Upper lobe of left lung (tissue), 6 donors: ENCODE data around the gene CTBP2. TPM values are rescaled to one million over a fixed set of nuclear protein-coding genes. Genes with fewer than 3 reads are reported as not detected.
A peak's percentile ranks its signal among the peaks of the same experiment; 100 is the strongest.

ENCODE experiments used
- ATAC-seq, 2 donors: fragments of 200-7000 bp; cut with Tn5 transposase; one replicate each; pipeline ENCODE4 v1.9.1; 2022; ENCODE audit warnings: mild to moderate bottlenecking in 2 of 2, moderate library complexity in 2 of 2; ENCODE audit not compliant: low FRiP score in 2 of 2
- DNase-seq, 2 donors: peaks; one replicate each; pipeline ENCODE4 v3.0.0-alpha.2; 2019 to 2020
- H3K27ac ChIP-seq, 4 donors: fragments of 200-600 bp; sonication (generic); one replicate each; pipeline ENCODE4 v1.5.1; 2016 to 2019
- H3K27me3 ChIP-seq, 4 donors: fragments of 200-600 bp; sonication (generic); one replicate each; pipeline ENCODE4 v1.5.1; 2017 to 2019
- H3K36me3 ChIP-seq, 4 donors: fragments of 200-600 bp; sonication (generic); one replicate each; pipeline ENCODE4 v1.5.1; 2016 to 2019
- H3K4me1 ChIP-seq, 4 donors: fragments of 200-600 bp; sonication (generic); one replicate each; pipeline ENCODE4 v1.5.1; 2018 to 2019
- H3K4me3 ChIP-seq, 4 donors: fragments of 200-600 bp; sonication (generic); one replicate each; pipeline ENCODE4 v1.5.1; 2017 to 2019; ENCODE audit warnings: mild to moderate bottlenecking in 2 of 4, moderate library complexity in 1 of 4
- H3K9me3 ChIP-seq, 4 donors: fragments of 200-600 bp; sonication (generic); one replicate each; pipeline ENCODE4 v1.5.1; 2018 to 2019
- CTCF ChIP-seq, 6 experiments: fragments of 450-650 bp in 4 of 6; fragments of 200-600 bp in 2 of 6; sonication (generic) in 2 of 6; IDR thresholded peaks; one replicate each; pipeline ENCODE4 v1.5.1; 2016 to 2019; ENCODE audit warnings: antibody characterized with exemption in 6 of 6
- EP300 ChIP-seq, 4 donors: sonication (generic); formaldehyde crosslinking; IDR thresholded peaks; one replicate each; pipeline ENCODE4 v1.5.1; 2017; ENCODE audit warnings: antibody characterized with exemption in 4 of 4, control low read depth in 2 of 4
- POLR2A ChIP-seq, 4 donors: fragments of 450-650 bp; IDR thresholded peaks; one replicate each; pipeline ENCODE4 v1.5.1; 2016 to 2017; ENCODE audit warnings: antibody characterized with exemption in 4 of 4, mild to moderate bottlenecking in 2 of 4
- POLR2AphosphoS5 ChIP-seq, 2 donors: sonication (generic); formaldehyde crosslinking; IDR thresholded peaks; one replicate each; pipeline ENCODE4 v1.5.1; 2017; ENCODE audit warnings: antibody characterized with exemption in 2 of 2
- WGBS, 2 donors: methylation state at CpG; one replicate each; pipeline ENCODE4 v1.1.5; 2017 to 2018; 5-methylcytosine and 5-hydroxymethylcytosine counted together
- total RNA-seq, 6 donors: library from RNA; depleted of rRNA in 4 of 6; stranded (reverse); fragments of >200 nt in 4 of 6; gene quantifications; one replicate each; pipeline versions ENCODE4 v1.1.0 to v1.2.1, GENCODE V29; 2016 to 2021
- donor health status: DM: no; HTN: no; CAD: no; lungs with moderate emphysema.
- donor health status: DM: no; HTN: yes; CAD: no; lungs with severe emphysema.

Gene CTBP2
- total RNA-seq, 6 donors from 2014 or later = 47.1 to 82.5 (median 59.7) TPM

- TF ChIP-seq POLR2A (IDR thresholded peaks at IDR 0.05) (no peak), POLR2AphosphoS5 (IDR thresholded peaks at IDR 0.05) (no peak), CTCF (IDR thresholded peaks at IDR 0.05) (peak; percentile 88 to 96 (median 94)), EP300 (IDR thresholded peaks at IDR 0.05) (no peak)
- H3K27me3 ChIP-seq = no peaks in the 10 kb centered on the region
- no peak overlapping the region for H3K4me3 ChIP-seq
- no peaks in the 10 kb centered on the region for H3K9me3 ChIP-seq
- peaks cover 50 to 61% (median 53%) of the 10 kb centered on the region in 4 donors for H3K4me1 ChIP-seq
- 48 to 56% methylated on average over 15 to 16 of the region's 16 CpGs for WGBS, 2 donors
- ATAC-seq (peak; percentile 93 to 94), DNase-seq (peak; percentile 89 to 90)
- H3K27ac ChIP-seq = peak overlapping the region in 3 of 4 donors; percentile 24 to 64 (median 48)
- H3K36me3 ChIP-seq = peaks cover 0 to 6% (median 0%) of the 10 kb centered on the region in 4 donors
Measured at GRCh38 chr10:125048094-125048864, 112.1 kb downstream of the CTBP2 start.

GRCh38 chr10:125043841-125044658 lies 116.3 kb downstream of the CTBP2 start:
- DNase-seq = no peak
- ATAC-seq = no peak
- peak overlapping the region in 2 of 4 donors; percentile 11 to 77 for H3K27ac ChIP-seq
- no peaks in the 10 kb centered on the region for H3K9me3 ChIP-seq
- no peak overlapping the region for H3K4me3 ChIP-seq
- peaks cover 40 to 56% (median 47%) of the 10 kb centered on the region in 4 donors for H3K4me1 ChIP-seq
- WGBS, 2 donors = 74 to 79% methylated on average over 12 to 17 of the region's 17 CpGs
- no peaks in the 10 kb centered on the region for H3K27me3 ChIP-seq
- TF ChIP-seq CTCF (IDR thresholded peaks at IDR 0.05) = no peak
- no peak for TF ChIP-seq EP300 (IDR thresholded peaks at IDR 0.05)
- no peak for TF ChIP-seq POLR2AphosphoS5 (IDR thresholded peaks at IDR 0.05)
- TF ChIP-seq POLR2A (IDR thresholded peaks at IDR 0.05) = no peak
- H3K36me3 ChIP-seq = no peaks in the 10 kb centered on the region

- DNase-seq = no peak
- H3K27me3 ChIP-seq = no peaks in the 10 kb centered on the region
- peaks cover 0 to 5% (median 0%) of the 10 kb centered on the region in 4 donors for H3K36me3 ChIP-seq
- H3K27ac ChIP-seq = peak overlapping the region in 1 of 4 donors; percentile 42
- peaks cover 33 to 61% (median 49%) of the 10 kb centered on the region in 4 donors for H3K4me1 ChIP-seq
- TF ChIP-seq EP300 (IDR thresholded peaks at IDR 0.05) (no peak), CTCF (IDR thresholded peaks at IDR 0.05) (no peak), POLR2A (IDR thresholded peaks at IDR 0.05) (no peak), POLR2AphosphoS5 (IDR thresholded peaks at IDR 0.05) (no peak)
- H3K4me3 ChIP-seq = no peak overlapping the region
- H3K9me3 ChIP-seq = no peaks in the 10 kb centered on the region
- ATAC-seq = no peak
- WGBS, 2 donors = 81 to 86% methylated on average over 9 of the region's 9 CpGs
Measured at GRCh38 chr10:125041856-125042506, 118.4 kb downstream of the CTBP2 start.

GRCh38 chr10:125039354-125039769 lies 121.0 kb downstream of the CTBP2 start:
- DNase-seq (no peak), ATAC-seq (no peak)
- H3K27me3 ChIP-seq = no peaks in the 10 kb centered on the region
- H3K4me1 ChIP-seq = peaks cover 33 to 75% (median 46%) of the 10 kb centered on the region in 4 donors
- H3K4me3 ChIP-seq = no peak overlapping the region
- peak overlapping the region; percentile 1 to 45 (median 16) for H3K27ac ChIP-seq
- peaks cover 0 to 14% (median 0%) of the 10 kb centered on the region in 4 donors for H3K36me3 ChIP-seq
- no peaks in the 10 kb centered on the region for H3K9me3 ChIP-seq
- TF ChIP-seq POLR2AphosphoS5 (IDR thresholded peaks at IDR 0.05) = no peak
- no peak for TF ChIP-seq EP300 (IDR thresholded peaks at IDR 0.05)
- TF ChIP-seq POLR2A (IDR thresholded peaks at IDR 0.05) = no peak
- TF ChIP-seq CTCF (IDR thresholded peaks at IDR 0.05) = no peak
- whole genome bisulfite sequencing, 2 donors = 64 to 74% methylated on average over 9 to 15 of the region's 15 CpGs
